K562 (cell line): Measurements from ENCODE around the gene ZFPM1. TPM values are rescaled to one million over a fixed set of nuclear protein-coding genes. Genes with fewer than 3 reads are reported as not detected.

Experiments used
- ATAC-seq: fragments of 200-7000 bp; cut with Tn5 transposase; 3 replicates; pipeline ENCODE4 v1.9.1; 2020; ENCODE audit warnings: moderate library complexity
- BruUV-seq: library from RNA; stranded (reverse); fragments of 400-500 nt; replicated peaks from 2 replicates; lab custom pipeline; 2021; lab: Mats Ljungman, UMichigan
- CTCF ChIA-PET: fragments of 300-600 bp; formaldehyde crosslinking; extraction: SDS; loops from one replicate; lab custom pipeline; 2021; ENCODE audit warnings: low intra/inter-chr PET ratio; lab: Yijun Ruan, JAX
- POLR2A ChIA-PET: fragments of 300-600, 350-650 bp; sonication (Branson Sonifier 250); formaldehyde crosslinking; extraction: SDS; loops from one replicate; lab custom pipeline; 2021; ENCODE audit warnings: antibody characterized with exemption, inconsistent platforms; lab: Yijun Ruan, JAX
- DNase-seq, 4 experiments: peaks; one replicate each; pipeline versions ENCODE4 v3.0.0 to v3.0.0-alpha.2; 2011 to 2018; ENCODE audit warnings: low spot score in 3 of 4, mixed read lengths in 3 of 4; ENCODE audit errors: extremely low read depth in 1 of 4
- FAIRE-seq: peaks from 2 replicates; lab custom pipeline; 2011; peaks lifted over from hg19 to GRCh38; lab: Jason Lieb, UNC
- H2AFZ ChIP-seq: 2 replicates; pipeline ENCODE4 v1.6.0; 2011; ENCODE audit warnings: low read depth, low read length, control low read depth, inconsistent platforms
- H3K27ac ChIP-seq: fragments of 200-600 bp; 3 replicates; pipeline ENCODE4 v1.8.0; 2011; ENCODE audit warnings: low read depth, mild to moderate bottlenecking, control low read depth, inconsistent platforms, low read length, moderate library complexity, mixed read lengths; ENCODE audit errors: extremely low read depth
- H3K27me3 ChIP-seq, 2 experiments: fragments of 300-600 bp in 1 of 2; 2 replicates in 1 of 2; 3 replicates in 1 of 2; pipeline versions ENCODE4 v1.6.0 to v1.8.0; 2011; ENCODE audit warnings: inconsistent platforms in 2 of 2, low read length in 2 of 2, mild to moderate bottlenecking in 1 of 2, mixed read lengths in 1 of 2, moderate library complexity in 1 of 2; ENCODE audit not compliant: control insufficient read depth in 2 of 2, insufficient read depth in 2 of 2
- H3K36me3 ChIP-seq: fragments of 300-600 bp; 3 replicates; pipeline ENCODE4 v1.8.0; 2011; ENCODE audit warnings: mild to moderate bottlenecking, low read length, inconsistent platforms; ENCODE audit not compliant: control insufficient read depth, insufficient read depth
- H3K4me1 ChIP-seq, 2 experiments: fragments of 200-600 bp in 1 of 2; replicated peaks in 1 of 2; 2 replicates in 1 of 2; 3 replicates in 1 of 2; pipeline versions ENCODE4 v1.5.1 to v1.8.0; 2011; ENCODE audit warnings: inconsistent platforms in 2 of 2, low read length in 2 of 2, mild to moderate bottlenecking in 1 of 2, mixed read lengths in 1 of 2, moderate library complexity in 1 of 2; ENCODE audit not compliant: control insufficient read depth in 2 of 2, insufficient read depth in 2 of 2
- H3K4me2 ChIP-seq: 2 replicates; pipeline ENCODE4 v1.6.1; 2011; ENCODE audit warnings: low read length, control low read depth, inconsistent platforms, mixed read lengths; ENCODE audit not compliant: insufficient read depth
- H3K4me3 ChIP-seq: fragments of 200-600 bp; sonication (generic), shearing (Covaris generic); 2 replicates; pipeline ENCODE4 v1.5.1; 2016; ENCODE audit warnings: control low read depth, inconsistent platforms
- H3K79me2 ChIP-seq: fragments of 200-600 bp; 3 replicates; pipeline ENCODE4 v1.8.0; 2011; ENCODE audit warnings: low read length, inconsistent platforms; ENCODE audit not compliant: control insufficient read depth, insufficient read depth
- H3K9ac ChIP-seq, 2 experiments: 2 replicates each; pipeline versions ENCODE4 v1.6.0 to v1.6.1; 2011; ENCODE audit warnings: low read depth in 2 of 2, low read length in 2 of 2, control low read depth in 1 of 2, inconsistent platforms in 1 of 2, mild to moderate bottlenecking in 1 of 2, mixed read lengths in 1 of 2; ENCODE audit not compliant: insufficient read depth in 1 of 2
- H3K9me1 ChIP-seq: one replicate; pipeline ENCODE4 v1.6.0; 2011; ENCODE audit warnings: inconsistent platforms, mild to moderate bottlenecking, low read length, moderate library complexity; ENCODE audit not compliant: control insufficient read depth, insufficient read depth
- H3K9me3 ChIP-seq: replicated peaks from 2 replicates; pipeline ENCODE4 v1.5.1; 2011; ENCODE audit warnings: low read depth, low read length, inconsistent platforms; ENCODE audit not compliant: control insufficient read depth, insufficient read depth
- H4K20me1 ChIP-seq: replicated peaks from 2 replicates; pipeline ENCODE4 v1.6.1; 2011; ENCODE audit warnings: low read length, inconsistent platforms, mixed read lengths; ENCODE audit not compliant: control insufficient read depth, insufficient read depth
- CBX3 ChIP-seq, 2 experiments: IDR thresholded peaks; 1 replicate in 1 of 2; 2 replicates in 1 of 2; pipeline ENCODE4 v1.6.1; 2012; ENCODE audit warnings: inconsistent platforms in 2 of 2, low read length in 2 of 2, borderline replicate concordance in 1 of 2, control low read depth in 1 of 2
- CXXC5 ChIP-seq: fragments of 250-450 bp; sonication (Bioruptor Pico); IDR thresholded peaks from 2 replicates; pipeline ENCODE4 v1.8.0; 2022; ENCODE audit warnings: inconsistent platforms, mild to moderate bottlenecking, moderate library complexity
- DDX20 ChIP-seq: fragments of 450-650 bp; IDR thresholded peaks from 2 replicates; pipeline ENCODE4 v1.6.1; 2016; ENCODE audit warnings: missing genetic modification characterization, low read depth, mild to moderate bottlenecking, missing compliant biosample characterization, moderate library complexity
- ILK ChIP-seq: fragments of 450-650 bp; IDR thresholded peaks from 2 replicates; pipeline ENCODE4 v1.6.1; 2016; ENCODE audit warnings: missing genetic modification characterization, low read depth, mild to moderate bottlenecking, missing compliant biosample characterization, moderate library complexity, borderline replicate concordance
- MTA3 ChIP-seq: fragments of 450-650 bp; formaldehyde crosslinking; IDR thresholded peaks from 2 replicates; pipeline ENCODE4 v1.6.1; 2017; ENCODE audit warnings: mild to moderate bottlenecking, borderline replicate concordance
- RNF2 ChIP-seq: sonication (generic); IDR thresholded peaks from 2 replicates; pipeline ENCODE4 v1.6.1; 2016
- SRSF7 ChIP-seq: fragments of 200-400 bp; formaldehyde crosslinking; optimal IDR thresholded peaks from 2 replicates; pipeline ENCODE3; 2017; ENCODE audit warnings: mild to moderate bottlenecking, low read depth, low read length
- TOE1 ChIP-seq, 2 experiments: fragments of 450-650 bp in 1 of 2; sonication (generic) in 1 of 2; formaldehyde crosslinking in 1 of 2; IDR thresholded peaks; 2 replicates each; pipeline versions ENCODE4 v1.7.1 to v1.8.0; 2016 to 2022; ENCODE audit warnings: borderline replicate concordance in 2 of 2, mild to moderate bottlenecking in 2 of 2, antibody characterized with exemption in 1 of 2, inconsistent platforms in 1 of 2, low read depth in 1 of 2, missing genetic modification reagents in 1 of 2, moderate library complexity in 1 of 2
- ZFP30 ChIP-seq: fragments of 250-450 bp; sonication (Bioruptor Pico); IDR thresholded peaks from 2 replicates; pipeline ENCODE4 v1.8.0; 2022; ENCODE audit warnings: moderate library complexity, mild to moderate bottlenecking, inconsistent platforms, borderline replicate concordance
- ZNF23 ChIP-seq: fragments of 250-450 bp; sonication (Bioruptor Pico); IDR thresholded peaks from 2 replicates; pipeline ENCODE4 v1.4.0; 2020; ENCODE audit warnings: mild to moderate bottlenecking
- ZNF274 ChIP-seq: IDR thresholded peaks from 2 replicates; pipeline ENCODE4 v1.6.1; 2011; ENCODE audit warnings: low read depth, mild to moderate bottlenecking, low read length, moderate library complexity, borderline replicate concordance
- WGBS: fragments of 100-300 bp; shearing (Covaris generic); methylation state at CpG from one replicate; pipeline ENCODE4 v1.1.6; 2016; ENCODE audit warnings: low coverage, mixed read lengths; ENCODE audit not compliant: insufficient coverage; ENCODE audit errors: missing lambda C conversion rate; 5-methylcytosine and 5-hydroxymethylcytosine counted together
- in situ Hi-C: fragments of 300-500 bp; cut with MboI; formaldehyde crosslinking; loops from 4 replicates; pipeline ENCODE4 v1.15.0; 2018; ENCODE audit warnings: inconsistent platforms, mixed read lengths
- intact Hi-C: fragments of 100-400 bp; cut with micrococcal nuclease; formaldehyde crosslinking; loops from 2 replicates; pipeline ENCODE4 v1.14.2; 2022
- polyA plus RNA-seq, 8 experiments: library from polyadenylated mRNA; depleted of rRNA in 4 of 8; stranded (reverse) in 5 of 8; unstranded in 3 of 8; fragments of >200 nt; fragmentation: Nextera tagmentation in 2 of 8; fragmentation: Illumina TruSeq in 1 of 8; extraction: Ambion mirVana in 2 of 8; extraction: Trizol in 1 of 8; gene quantifications; 2 replicates each; pipeline versions ENCODE4 v1.2.1 to v1.2.3, GENCODE V29; 2011 to 2014; ENCODE audit warnings: inconsistent platforms in 1 of 8, missing spikeins in 1 of 8
- total RNA-seq, 7 experiments: library from RNA; depleted of rRNA in 6 of 7; stranded (reverse); fragments of >200 nt in 6 of 7; fragmentation: Illumina TruSeq in 2 of 7; extraction: Trizol in 2 of 7; gene quantifications; 2 replicates each; pipeline versions ENCODE4 v1.2.1 to v1.2.3, GENCODE V29; 2011 to 2021; ENCODE audit warnings: low replicate concordance in 1 of 7
- TF ChIP-seq, protein P1 (sequence below): fragments of 450-650 bp; IDR thresholded peaks from 2 replicates; pipeline ENCODE4 v1.6.1; 2016; ENCODE audit warnings: borderline replicate concordance

The ZFPM1 gene
- total and polyA plus RNA-seq, 9 of the 15 experiments (the other 6 are each of a cell fraction or from before 2014, with no cell fraction given), result 0.03 to 35.9 (median 1.4) TPM

DNA sequence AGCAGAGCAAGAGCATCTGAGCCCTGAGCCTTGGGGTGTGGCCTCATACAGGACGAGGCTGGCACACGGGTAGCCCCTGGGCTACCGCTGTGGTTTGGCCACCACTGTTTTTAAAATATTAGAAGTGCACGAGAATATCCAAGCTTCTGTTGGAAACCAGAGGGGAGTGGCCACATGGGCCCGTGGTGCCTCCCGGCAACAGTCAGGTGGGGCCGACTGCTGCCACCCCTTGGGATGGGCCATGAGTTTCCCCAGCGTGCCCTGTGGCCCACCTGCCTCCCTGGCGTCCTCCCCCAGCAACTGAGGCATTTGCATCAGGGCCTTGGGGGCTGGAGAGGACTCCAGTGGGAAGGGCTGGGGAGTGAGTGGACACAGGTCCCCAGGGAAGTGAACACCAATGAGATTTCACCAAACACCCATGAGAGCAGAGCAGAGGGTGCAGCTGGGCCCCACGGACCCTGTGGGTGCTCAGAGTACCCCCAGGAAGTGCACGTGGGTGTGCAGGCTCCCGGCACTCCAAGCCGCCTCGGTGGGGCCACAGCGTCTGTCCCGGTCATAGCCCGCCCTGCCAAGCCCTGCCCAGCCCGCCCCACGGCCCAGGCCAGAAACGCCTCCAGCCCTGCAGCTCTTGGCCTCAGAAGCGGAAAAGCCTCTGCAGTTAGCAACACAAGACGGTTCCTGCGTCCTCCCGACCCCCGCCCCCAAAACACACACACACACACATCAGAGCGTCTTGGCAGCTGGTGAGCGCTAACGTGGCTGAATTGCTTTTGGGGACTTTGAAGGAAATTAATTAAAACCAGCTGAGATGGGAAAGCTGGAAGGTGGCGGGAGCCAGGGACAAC, 47.6 kb upstream of the ZFPM1 start:
- ChIA-PET CTCF (no interaction called here), POLR2A (interaction anchor here (0.6 to 1.5 kb wide), 5 partner anchors 14 to 141 kb away, joined by 3 to 4 read pairs (median 4); no protein-coding TSS in a partner anchor)
- no peak overlapping the region for H3K4me2 ChIP-seq
- DNase-seq (no peak), ATAC-seq (no peak), FAIRE-seq (no peak)
- H3K4me3 ChIP-seq, result no peak overlapping the region
- no peaks in the 10 kb centered on the region for H3K9me3 ChIP-seq
- peaks cover 12% of the 10 kb centered on the region; the same call in 1 of the 2 replicates for H4K20me1 ChIP-seq
- H3K9me1 ChIP-seq, result no peaks in the 10 kb centered on the region
- no peaks in the 10 kb centered on the region for H3K36me3 ChIP-seq
- H3K79me2 ChIP-seq, result no peaks in the 10 kb centered on the region
- H3K9ac ChIP-seq, result no peak overlapping the region
- H3K4me1 ChIP-seq, result peaks cover 0 to 48% of the 10 kb centered on the region in 2 experiments; a peak in 3 of 5 replicates
- H2AFZ ChIP-seq, result no peak overlapping the region
- in situ Hi-C loops, result no loop called here
- BruUV-seq, result no TSS peak
- WGBS, result 9% methylated on average over 21 of the region's 29 CpGs
- H3K27ac ChIP-seq, result no peak overlapping the region
- H3K27me3 ChIP-seq, result peaks cover 10 to 47% of the 10 kb centered on the region in 2 experiments
- intact Hi-C loops, result loop anchor here (10.0 kb wide), 1 partner anchor 121 kb away; no protein-coding TSS in a partner anchor
- no peak for TF ChIP-seq ZNF23 (CRISPR knock-in tag)
- TF ChIP-seq DDX20 (tag), result no peak
- no peak for TF ChIP-seq CBX3 (IDR thresholded peaks at IDR 0.05; ENCODE audit: borderline replicate concordance in 1 of 2, low read length in 2 of 2)
- no peak for TF ChIP-seq RNF2
- no peak for TF ChIP-seq MTA3
- no peak for TF ChIP-seq ILK
- TF ChIP-seq ZFP30, result no peak
- TF ChIP-seq, protein P1, sequence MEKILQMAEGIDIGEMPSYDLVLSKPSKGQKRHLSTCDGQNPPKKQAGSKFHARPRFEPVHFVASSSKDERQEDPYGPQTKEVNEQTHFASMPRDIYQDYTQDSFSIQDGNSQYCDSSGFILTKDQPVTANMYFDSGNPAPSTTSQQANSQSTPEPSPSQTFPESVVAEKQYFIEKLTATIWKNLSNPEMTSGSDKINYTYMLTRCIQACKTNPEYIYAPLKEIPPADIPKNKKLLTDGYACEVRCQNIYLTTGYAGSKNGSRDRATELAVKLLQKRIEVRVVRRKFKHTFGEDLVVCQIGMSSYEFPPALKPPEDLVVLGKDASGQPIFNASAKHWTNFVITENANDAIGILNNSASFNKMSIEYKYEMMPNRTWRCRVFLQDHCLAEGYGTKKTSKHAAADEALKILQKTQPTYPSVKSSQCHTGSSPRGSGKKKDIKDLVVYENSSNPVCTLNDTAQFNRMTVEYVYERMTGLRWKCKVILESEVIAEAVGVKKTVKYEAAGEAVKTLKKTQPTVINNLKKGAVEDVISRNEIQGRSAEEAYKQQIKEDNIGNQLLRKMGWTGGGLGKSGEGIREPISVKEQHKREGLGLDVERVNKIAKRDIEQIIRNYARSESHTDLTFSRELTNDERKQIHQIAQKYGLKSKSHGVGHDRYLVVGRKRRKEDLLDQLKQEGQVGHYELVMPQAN, result no peak
- TF ChIP-seq CXXC5, result no peak
- TF ChIP-seq ZNF274, result no peak
- no peak for TF ChIP-seq TOE1 (IDR thresholded peaks at IDR 0.05; ENCODE audit: borderline replicate concordance)
- TF ChIP-seq TOE1 (CRISPR knock-in tag; IDR thresholded peaks at IDR 0.05; ENCODE audit: borderline replicate concordance, low read depth), result no peak
- no peak for TF ChIP-seq SRSF7
